Measurements from ENCODE around the gene BTBD7.
A peak's percentile ranks its signal among the peaks of the same experiment; 100 is the strongest.
"Not testable (repeated sequence)": the region's sequence is repeated elsewhere in the genome, so short reads cannot be mapped to it uniquely, and the experiment has no call there.

Gene BTBD7

DNA sequence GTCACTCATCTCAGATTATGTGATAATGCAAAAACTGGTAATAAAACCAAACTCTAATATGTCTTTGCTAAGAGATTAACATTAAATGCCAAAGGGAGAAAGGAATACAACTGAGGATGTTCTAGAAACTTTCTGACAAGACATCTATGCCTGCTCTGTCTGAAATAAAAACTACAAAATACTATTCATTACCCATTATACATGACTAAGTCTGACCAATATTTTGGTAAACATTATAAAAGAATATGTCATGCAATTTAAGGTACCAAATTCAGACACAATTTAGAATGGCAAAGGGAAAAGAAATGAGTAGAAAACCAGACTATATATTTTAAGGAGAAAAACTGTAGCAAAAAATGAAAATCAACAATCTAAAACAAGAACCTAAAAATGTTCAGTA lies 86.3 kb downstream of the BTBD7 start:
- DNase-seq (ENCODE audit: low read depth in 4 of 4, low spot score in 1 of 4): no peak

DNA sequence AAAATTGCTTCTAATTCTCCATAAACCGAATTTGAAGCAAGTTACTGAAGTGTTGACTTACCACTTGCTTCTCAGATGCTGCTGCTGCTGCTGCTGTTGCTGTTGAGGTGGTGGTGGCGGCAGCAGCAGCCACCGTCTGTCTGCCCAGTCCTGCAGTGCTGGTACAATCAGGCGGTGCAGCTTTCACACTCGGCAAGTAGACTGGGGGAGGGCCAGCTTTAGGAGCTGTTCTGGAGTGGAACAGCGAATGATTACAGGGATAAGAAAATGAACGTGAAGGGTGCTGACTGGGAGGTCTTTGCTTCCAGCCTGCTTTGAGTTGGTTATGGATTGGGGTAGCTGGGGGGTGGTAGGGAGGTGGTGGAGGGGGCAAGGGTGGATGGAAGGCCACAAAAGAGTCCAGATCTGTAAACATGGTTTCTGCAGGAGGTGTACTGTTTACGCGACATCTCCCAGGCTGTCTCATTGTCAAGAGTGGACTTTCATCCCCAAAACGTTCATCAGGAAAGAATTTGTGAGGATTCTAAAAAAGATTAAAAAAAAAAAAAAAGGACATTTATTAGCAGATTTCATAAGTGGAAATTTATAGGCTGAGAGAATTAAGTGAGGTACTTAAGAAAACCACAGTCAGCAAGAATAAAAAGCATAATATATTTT lies 86.9 kb downstream of the BTBD7 start:
- no peak for DNase-seq (ENCODE audit: low read depth in 4 of 4, low spot score in 1 of 4)

DNA sequence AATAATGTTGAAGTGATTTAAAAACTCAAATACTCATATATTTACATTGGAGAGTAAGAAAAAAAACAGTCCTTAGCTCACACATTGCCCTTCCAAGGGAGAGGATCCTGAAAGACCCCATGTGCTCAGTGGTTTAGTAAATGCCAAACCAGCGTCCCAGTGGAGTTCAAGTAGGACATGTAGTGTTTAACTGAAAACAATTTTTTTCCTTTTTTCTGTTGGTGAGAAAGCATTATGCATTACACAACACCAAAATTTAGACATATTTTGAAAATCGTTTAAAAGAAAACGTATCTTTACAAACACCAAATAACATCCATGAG lies 92.2 kb downstream of the BTBD7 start:
- no peak for DNase-seq (ENCODE audit: low read depth in 4 of 4, low spot score in 1 of 4)

DNA sequence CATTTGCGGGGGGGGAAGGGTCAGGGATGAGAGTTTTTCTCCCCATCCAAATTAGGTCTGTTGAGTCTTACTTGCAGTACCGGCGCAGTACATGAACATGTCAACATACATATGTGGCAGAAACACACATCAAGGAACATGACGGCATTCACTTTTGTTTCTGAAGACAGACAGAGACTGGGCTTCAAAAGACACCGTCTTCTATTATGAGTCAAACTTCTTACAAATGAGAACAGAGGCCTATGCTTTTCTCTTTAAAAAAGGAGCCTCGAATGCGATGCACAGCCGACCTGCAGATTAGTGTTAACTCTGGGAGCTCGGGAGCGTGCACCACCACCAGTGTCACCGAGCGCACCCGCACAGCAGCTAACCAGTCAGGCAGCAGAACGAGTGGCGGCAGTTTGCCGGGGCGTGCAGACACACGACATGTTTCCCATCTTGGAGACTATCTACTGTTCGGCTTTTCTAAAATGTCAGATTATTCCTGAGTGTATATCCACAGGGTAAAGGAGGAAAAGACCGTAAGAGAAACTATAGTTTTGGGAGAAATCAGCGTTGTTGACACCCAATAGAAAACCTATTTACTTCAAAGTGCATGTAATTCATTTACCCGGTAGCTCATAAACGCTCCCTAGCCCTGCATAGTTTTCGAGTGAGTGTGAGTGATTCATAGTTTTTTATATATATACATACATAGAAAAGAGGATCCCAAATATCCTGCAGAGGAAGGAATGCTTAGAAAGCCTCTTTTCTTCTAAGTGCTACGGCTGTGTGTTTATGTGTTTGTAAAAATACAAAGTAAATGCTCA lies 92.8 kb downstream of the BTBD7 start:
- DNase-seq (ENCODE audit: low read depth in 4 of 4, low spot score in 1 of 4): no peak

DNA sequence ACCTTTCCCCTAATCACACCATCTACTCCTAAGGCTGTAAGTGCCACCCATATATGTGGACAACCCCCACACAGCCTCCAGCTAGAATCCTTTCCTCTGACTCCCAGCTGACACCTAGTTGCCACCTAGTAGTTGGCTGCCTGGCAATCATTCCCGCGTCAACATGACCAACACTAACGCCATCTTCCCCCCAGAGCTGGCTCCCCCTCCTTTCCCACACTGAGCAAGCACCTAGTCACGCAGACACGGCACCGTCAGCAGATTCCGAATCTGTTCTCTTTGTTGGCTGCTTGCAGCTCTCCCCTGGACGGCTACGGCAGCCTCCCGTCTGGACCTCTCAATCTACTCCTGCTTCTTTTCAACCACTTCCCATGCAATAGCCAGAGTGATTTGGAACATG lies 98.0 kb downstream of the BTBD7 start:
- DNase-seq (ENCODE audit: low read depth in 4 of 4, low spot score in 1 of 4): no peak

DNA sequence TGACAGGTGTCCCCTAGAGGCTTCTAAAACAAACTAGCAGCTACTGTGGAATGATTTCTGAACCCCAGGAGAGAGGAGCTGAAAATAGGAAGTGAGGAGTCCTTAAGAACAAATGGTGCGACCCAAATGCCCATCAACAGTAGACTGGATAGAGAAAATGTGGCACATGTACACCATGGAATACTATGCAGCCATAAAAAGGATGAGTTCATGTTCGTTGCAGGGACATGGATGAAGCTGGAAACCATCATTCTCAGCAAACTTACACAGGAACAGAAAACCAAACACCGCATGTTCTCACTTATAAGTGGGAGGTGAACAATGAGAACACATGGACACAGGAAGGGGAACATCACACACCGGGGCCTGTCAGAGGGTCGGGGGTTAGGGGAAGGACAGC lies 99.8 kb downstream of the BTBD7 start:
- DNase-seq (ENCODE audit: low read depth in 4 of 4, low spot score in 1 of 4): not testable (repeated sequence)

DNA sequence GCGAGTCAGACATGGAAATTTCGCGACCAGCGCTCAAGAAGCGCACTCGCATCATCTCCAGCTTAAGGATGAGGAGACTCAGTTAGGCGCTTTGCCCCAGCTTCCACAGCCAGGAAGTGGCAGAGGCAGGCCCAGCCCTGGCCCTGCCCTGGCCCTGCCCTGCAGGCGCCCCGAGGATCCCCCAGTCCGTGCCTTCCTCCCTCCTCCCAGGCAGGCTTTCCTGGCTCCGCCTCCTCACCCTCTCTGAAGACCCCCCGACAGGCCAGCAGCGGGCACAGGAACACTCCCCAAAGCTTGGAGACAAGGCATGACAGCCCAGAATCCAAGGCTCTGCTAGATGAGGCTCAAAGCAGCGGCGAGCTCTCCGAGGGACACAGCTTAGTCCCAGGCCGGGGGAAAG lies 100.7 kb downstream of the BTBD7 start:
- no peak for DNase-seq (ENCODE audit: low read depth in 4 of 4, low spot score in 1 of 4)

DNA sequence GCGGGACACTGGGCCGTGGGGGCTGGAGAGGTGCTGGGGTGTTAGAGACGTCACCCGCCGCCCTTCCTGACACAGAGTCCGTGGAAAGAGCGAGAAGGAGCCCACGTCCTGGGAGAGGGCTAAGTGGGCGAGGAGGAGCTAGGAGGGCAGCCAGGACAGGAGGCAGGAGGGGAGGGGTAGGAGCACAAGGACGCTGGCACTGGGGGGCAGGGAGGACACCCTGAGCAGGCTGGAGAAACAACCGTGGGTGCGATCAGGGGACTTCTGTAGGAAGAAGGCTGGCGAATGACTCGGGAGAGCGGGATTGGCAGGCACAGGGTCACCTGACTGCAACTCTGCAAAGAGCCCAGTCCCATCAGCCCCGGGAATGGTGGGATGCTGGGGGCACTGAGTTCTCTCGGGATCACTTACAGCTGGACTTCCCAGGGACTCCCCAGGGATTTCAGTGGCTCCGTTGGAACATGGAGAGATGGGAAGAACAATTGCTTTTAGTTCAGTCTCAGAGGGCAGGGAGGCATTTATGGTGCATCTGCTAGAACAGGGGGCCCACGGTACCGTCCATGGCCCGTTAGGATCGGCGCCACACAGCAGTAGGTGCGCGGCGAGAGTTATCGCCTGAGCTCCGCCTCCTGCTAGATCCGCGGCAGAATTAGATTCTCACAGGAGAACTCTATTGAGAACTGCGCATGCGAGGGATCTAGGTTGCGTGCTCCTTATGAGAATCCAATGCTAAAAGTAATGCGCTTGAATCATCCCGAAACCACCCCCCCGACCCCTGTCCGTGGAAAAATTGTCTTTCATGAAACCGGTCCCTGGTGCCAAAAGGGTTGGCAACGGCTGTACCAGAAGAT lies 101.5 kb downstream of the BTBD7 start:
- no peak for DNase-seq (ENCODE audit: low read depth in 4 of 4, low spot score in 1 of 4)

DNA sequence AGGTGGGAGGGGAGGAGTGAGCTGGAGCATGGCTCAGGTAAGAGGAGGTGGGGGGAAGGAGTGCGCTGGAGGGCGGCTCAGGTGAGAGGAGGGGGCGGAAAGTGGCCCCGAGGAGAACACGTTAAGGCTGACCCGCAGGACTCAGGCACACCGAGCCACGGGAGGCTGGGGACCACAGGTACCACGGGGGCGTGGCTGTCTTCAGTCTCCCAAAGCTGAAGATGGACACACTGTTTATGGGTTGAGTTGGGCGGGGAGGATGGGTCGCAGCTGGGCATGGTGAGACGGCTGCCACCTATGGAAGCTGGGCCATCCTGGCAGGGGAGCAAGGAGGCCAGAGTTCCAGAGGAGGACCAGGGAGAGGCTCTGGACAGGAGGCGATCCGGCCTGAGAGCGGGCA lies 102.3 kb downstream of the BTBD7 start:
- no peak for DNase-seq (ENCODE audit: low read depth in 4 of 4, low spot score in 1 of 4)

DNA sequence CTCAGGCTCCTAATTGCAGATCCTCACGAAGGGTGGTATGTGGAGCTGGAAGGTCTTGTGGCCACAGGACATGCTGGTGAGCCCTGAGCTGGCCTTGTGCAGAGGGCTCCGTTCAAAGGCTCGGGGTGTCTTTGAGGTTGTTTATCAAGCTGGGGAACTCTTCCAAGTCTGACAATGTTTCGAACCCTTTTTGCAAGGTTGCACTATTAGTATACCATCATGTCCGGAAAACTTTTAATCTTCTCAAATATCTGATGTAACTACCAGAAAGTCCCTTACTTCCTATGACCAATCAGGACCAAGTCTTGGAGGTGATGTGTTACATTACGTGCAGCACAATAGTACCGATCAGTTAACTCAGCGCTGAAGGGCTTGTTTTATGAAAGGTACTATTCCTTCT lies 104.3 kb downstream of the BTBD7 start:
- no peak for DNase-seq (ENCODE audit: low read depth in 4 of 4, low spot score in 1 of 4)

DNA sequence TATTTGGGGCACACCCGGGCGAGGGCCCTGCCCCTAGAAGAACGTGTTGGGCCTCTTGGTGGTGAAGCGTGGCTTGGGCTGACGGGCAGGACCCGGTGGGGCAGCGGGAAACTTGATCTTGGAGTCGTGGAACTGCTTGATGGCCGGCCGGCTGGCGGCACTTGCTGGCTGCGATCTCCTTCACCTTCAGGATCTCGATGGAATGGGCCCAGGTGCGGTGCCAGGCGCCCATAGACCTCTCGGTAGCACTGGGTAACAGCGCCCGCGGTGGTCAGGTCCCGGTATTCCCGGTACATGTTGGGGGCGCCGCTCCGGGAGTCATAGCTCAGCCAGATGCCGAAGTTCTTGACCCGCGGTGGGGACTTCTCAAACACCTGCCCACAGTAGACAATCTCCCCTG lies 109.3 kb downstream of the BTBD7 start:
- no peak for DNase-seq (ENCODE audit: low read depth in 4 of 4, low spot score in 1 of 4)

DNA sequence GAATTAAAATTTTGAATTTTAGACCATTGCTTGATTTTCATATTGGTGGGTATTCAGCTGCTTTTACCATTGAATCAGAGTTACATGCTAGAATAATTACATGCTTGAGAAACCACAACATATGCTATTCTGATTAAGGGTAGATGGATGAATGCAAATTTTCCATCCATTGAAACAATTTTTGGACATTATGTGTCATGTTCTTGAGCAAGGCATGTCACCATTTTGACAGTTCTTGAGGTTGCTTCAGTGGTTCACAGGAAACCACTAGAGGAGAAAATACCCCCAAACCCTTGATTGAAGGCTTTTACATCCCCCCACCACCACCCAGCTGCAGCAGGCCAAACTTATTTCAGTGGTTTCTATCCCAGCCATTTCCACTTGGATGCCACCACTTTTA lies 112.3 kb downstream of the BTBD7 start:
- no peak for DNase-seq (ENCODE audit: low read depth in 4 of 4, low spot score in 1 of 4)

DNA sequence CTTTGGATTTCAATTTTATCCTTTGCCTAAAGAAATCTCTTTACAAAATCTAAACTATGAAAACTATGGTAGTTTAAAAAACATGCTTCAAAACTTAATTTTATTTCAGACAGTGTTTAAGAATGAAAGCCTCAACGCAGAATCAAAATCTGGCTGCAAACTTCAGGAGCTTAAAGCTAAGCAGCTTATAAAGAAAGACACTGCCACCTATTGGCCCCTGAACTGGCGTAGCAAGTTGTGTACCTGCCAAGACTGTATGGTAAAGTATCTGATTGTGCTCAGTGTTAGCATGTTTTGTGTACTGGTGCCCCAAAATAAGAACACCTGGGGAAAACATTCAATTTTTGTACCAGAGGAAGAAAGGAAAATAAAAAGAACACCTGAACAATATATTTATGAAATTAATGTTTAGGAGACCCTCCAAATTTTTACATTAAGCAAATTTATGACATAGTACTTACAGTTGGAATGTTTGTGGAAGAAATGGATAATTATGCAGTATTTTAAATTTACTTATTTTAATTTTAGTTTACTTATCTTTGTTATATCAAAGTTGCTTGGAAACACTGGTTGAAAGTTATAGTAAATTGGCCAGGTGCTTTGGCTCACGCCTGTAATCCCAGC lies 113.6 kb downstream of the BTBD7 start:
- DNase-seq (ENCODE audit: low read depth in 4 of 4, low spot score in 1 of 4): no peak

DNA sequence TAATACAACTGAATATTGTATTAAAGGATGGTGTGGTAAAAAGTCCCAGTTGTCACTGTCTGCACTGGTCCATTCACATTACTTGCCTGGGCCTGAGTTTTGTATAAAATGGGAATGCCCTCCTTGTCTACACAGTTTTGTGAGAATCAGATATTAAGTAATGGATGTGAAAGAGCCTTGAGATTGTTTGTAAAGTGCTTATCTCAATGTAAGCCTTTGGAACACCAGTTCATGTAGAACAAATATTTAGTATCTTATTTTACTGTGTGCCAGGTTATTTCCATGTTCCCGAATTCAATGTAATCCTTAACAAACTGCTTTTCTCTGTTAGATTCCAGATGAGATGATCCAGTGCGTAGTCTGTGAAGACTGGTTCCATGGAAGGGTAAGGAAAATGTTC lies 118.2 kb downstream of the BTBD7 start:
- DNase-seq (ENCODE audit: low read depth in 4 of 4, low spot score in 1 of 4): no peak

DNA sequence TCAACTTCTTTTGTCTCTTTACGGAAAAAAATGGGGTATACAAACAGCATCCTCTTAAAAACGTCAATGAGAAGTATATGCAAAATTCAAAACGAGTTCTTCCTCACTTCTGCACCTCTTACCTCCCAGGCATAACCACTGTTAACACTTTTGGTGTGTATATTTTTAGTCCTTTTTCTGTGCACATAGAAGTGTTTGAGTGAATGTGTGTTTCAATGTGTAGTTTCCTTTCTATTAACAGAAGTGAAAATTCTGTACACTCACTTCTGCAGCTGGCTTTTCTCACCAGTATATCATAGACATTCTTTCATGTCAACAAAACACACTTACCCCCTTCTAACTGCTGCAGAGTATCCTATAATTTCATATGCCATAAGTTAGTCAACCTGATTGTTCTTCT lies 120.4 kb downstream of the BTBD7 start:
- DNase-seq (ENCODE audit: low read depth in 4 of 4, low spot score in 1 of 4): no peak

DNA sequence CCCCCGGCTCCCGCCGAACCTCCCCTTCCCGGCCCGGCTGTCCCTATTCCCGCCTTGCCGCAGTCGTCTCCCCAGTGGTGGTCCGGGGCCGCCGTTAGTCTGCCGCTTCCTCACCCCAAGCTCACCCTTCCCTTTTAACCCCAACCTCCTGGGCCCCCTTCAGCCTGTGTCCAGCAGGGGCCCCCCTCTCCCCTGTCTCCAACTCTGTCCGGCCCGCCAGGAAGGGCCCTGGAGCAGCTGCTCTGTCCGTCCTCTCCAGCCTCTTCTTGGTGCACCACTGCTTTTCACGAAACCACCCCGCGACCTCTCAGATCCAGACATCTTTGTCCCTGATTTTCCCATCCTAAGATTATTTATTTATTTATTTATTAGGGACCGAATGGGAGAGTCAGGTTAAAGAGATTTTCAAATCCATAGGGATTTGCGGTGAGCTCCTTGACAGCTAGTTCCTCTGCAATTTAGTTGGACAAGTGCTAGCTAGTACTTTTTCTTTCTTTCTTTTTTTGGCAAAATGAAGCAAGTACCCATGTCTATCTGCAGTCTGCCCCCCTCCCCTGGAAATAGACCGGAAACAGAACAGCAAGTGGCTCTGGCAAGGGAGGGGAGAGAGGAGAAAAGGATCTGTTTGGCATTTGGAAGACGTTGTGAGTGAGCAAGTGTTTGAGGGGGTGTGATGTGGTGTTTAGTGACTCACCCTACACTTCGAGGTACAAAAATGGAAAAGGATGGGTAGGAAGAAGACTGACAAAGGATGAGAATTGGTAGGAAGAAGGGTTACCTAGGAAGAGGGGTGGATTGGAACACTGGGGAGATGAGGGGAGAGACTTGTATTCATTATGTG lies 125.1 kb downstream of the BTBD7 start:
- DNase-seq (ENCODE audit: low read depth in 4 of 4, low spot score in 1 of 4): peak in 1 of 4 experiments; percentile 7

DNA sequence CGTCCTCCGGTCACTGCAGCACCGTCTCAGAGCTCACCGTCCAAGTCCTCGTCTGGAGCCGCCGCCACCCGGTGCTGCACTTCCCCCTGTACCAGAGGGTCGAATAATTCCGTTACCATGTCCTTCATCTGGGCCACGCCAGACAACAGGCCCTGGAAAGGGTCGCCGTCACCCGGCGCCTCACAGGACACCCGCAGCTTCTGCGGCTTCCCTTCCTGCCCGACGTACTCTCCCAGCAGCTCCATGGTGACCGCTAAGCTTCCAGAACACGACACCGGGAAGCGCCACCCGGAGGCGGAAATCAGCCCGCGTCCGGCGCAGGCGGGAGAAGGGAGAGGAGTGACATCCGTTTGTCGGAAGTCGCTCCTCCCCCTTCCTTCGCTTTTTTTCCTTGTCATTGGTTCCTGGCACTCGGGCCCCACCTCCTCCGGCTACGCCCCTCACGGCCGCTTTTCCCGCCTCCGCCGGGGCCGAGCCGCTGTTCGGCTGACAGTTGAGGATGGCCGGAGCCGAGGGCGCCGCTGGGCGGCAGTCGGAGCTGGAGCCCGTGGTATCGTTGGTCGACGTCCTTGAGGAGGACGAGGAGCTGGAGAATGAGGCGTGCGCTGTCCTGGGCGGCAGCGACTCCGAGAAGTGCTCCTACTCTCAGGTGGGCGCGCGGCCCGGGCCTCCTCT lies 125.9 kb downstream of the BTBD7 start, which contains the start of the genes GON7 and UBR7:
Gene GON7, minus strand, starts transcription at position 273 of the 675 bp plus-strand sequence. Its CDS starts 28 bp downstream, at position 245.
Gene UBR7, plus strand, starts transcription at position 464 of the 675 bp plus-strand sequence. Its CDS starts 36 bp downstream, at position 500.
- DNase-seq (ENCODE audit: low read depth in 4 of 4, low spot score in 1 of 4): peak; percentile 69 to 89 (median 80)

DNA sequence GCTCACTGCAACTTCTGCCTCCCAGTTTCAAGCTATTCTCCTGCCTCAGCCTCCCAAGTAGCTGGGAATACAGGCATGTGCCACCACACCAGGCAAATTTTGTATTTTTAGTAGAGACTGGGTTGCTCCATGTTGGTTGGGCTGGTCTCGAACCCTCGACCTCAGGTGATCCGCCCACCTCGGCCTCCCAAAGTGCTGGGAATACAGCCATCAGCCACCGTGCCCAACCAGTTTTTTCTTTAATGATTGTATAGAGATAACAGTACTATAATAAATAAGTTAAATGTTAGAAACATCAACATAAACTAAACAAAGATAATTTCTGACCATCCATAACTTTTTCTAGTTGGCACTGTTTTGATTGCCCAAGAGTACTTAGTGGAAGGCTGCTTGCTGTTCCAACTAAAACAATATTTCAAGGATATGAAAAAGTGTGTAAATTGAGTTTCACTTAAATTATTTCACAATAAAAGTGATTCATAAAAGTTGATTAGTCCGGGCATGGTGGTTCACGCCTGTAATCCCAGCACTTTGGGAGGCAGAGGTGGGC lies 131.6 kb downstream of the BTBD7 start:
- no peak for DNase-seq (ENCODE audit: low read depth in 4 of 4, low spot score in 1 of 4)

DNA sequence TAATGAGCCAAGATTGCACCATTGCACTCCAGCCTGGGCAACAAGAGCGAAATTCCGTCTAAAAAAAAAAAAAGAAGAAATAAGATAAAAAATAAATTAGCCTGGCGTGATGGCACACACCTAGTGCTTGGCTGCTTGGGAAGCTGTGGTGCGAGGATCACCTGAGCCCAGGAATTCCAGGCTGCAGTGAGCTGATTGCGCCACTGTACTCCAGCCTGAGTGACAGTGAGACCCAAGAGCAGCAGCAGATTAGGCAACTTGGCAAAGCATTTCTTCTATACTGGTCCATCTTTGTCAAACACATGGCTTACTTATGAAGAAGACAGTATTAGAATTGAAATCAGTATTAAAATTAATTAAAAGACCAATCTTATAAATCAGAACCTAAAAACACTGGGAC lies 132.3 kb downstream of the BTBD7 start:
- no peak for DNase-seq (ENCODE audit: low read depth in 4 of 4, low spot score in 1 of 4)

DNA sequence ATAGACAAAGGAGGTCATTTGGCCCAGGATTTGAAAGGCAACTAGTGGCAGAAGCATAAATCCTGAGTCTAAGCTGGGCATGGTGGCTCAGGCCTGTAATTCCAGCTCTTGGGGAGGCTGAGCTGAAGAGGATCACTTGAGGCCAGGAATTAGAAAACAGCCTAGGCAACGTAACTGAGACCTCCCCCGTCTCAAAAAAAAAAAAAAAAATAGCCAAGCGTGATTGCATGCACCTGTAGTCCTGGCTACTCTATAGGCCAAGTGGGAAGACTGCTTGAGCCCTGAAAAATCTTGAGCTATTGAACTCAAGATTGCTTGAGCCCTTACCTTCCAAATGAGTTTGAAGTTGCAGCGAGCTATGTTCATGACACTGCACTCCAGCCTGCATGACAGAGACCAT lies 133.8 kb downstream of the BTBD7 start:
- DNase-seq (ENCODE audit: low read depth in 4 of 4, low spot score in 1 of 4): no peak

Data from stimulated activated CD4-positive, alpha-beta T cell treated with anti-CD3 and anti-CD28 coated beads, Interleukin-1b, Interleukin-23, amount 100 ng/mL, for 24 hours (primary cell).